Muscle of leg (tissue), 11 donors: ENCODE results near the gene TUBB. TPM values are rescaled to one million over a fixed set of nuclear protein-coding genes. Genes with fewer than 3 reads are reported as not detected.
A peak's percentile ranks its signal among the peaks of the same experiment; 100 is the strongest.

Experiments used
- DNase-seq: peaks from one replicate; pipeline ENCODE4 v3.0.0; 2013
- H3K27ac ChIP-seq: one replicate; pipeline ENCODE4 v1.5.1; 2013; ENCODE audit warnings: mild to moderate bottlenecking, low read length, control low read depth
- H3K27me3 ChIP-seq: one replicate; pipeline ENCODE4 v1.6.1; 2013; ENCODE audit warnings: low read length; ENCODE audit not compliant: control insufficient read depth, insufficient read depth
- H3K36me3 ChIP-seq: one replicate; pipeline ENCODE4 v1.6.1; 2013; ENCODE audit warnings: low read length; ENCODE audit not compliant: control insufficient read depth, insufficient read depth
- H3K4me1 ChIP-seq: one replicate; pipeline ENCODE4 v1.6.1; 2013; ENCODE audit warnings: low read length; ENCODE audit not compliant: control insufficient read depth, insufficient read depth
- H3K4me3 ChIP-seq: one replicate; pipeline ENCODE4 v1.5.1; 2013; ENCODE audit warnings: low read length, control low read depth
- H3K9me3 ChIP-seq: replicated peaks from 2 replicates; pipeline ENCODE4 v1.6.1; 2013; ENCODE audit warnings: low read depth, low read length; ENCODE audit not compliant: control insufficient read depth
- WGBS: methylation state at CpG from one replicate; pipeline ENCODE4 v1.1.5; 2013; ENCODE audit warnings: missing lambda C conversion rate; ENCODE audit not compliant: insufficient coverage; 5-methylcytosine and 5-hydroxymethylcytosine counted together
- polyA plus RNA-seq, 8 donors: library from polyadenylated mRNA; unstranded; fragments of 120-200 nt; gene quantifications; one replicate each; pipeline versions ENCODE4 v1.2.1 to v1.2.3, GENCODE V29; 2013; ENCODE audit warnings: inconsistent platforms in 1 of 8, low replicate concordance in 1 of 8; ENCODE audit not compliant: insufficient read length in 8 of 8, insufficient read depth in 1 of 8
- total RNA-seq: library from RNA; stranded (reverse); fragments of 120-200 nt; gene quantifications from one replicate; pipeline ENCODE4 v1.2.4, GENCODE V29; 2013

Gene TUBB
- total and polyA plus RNA-seq, 9 donors, result 403 to 1,098 (median 965) TPM

DNA sequence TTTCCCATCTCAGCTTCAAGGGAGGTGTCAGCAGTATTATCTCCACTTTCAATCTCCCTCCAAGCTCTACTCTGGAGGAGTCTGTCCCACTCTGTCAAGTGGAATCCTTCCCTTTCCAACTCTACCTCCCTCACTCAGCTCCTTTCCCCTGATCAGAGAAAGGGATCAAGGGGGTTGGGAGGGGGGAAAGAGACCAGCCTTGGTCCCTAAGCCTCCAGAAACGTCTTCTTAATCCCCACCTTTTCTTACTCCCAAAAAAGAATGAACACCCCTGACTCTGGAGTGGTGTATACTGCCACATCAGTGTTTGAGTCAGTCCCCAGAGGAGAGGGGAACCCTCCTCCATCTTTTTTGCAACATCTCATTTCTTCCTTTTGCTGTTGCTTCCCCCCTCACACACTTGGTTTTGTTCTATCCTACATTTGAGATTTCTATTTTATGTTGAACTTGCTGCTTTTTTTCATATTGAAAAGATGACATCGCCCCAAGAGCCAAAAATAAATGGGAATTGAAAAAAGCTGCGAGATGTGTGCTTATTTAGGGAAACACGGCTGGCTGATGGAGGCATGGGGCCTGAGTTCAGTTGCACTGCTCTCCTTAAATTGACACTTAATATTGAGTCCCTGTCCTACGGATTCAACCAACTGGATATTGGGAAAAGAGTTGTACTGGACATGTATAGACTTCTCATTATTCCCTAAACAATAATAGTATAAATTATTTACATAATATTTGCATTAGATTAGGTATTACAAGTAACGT, 4.9 kb downstream of the TUBB start:
- no peaks in the 10 kb centered on the region for H3K27me3 ChIP-seq
- DNase-seq, result no peak
- no CpG with 5 or more reads among the region's 6 CpGs for WGBS
- no peaks in the 10 kb centered on the region for H3K9me3 ChIP-seq
- no peak overlapping the region for H3K27ac ChIP-seq
- H3K4me1 ChIP-seq, result peaks cover 15% of the 10 kb centered on the region
- peaks cover 69% of the 10 kb centered on the region for H3K36me3 ChIP-seq
- no peak overlapping the region for H3K4me3 ChIP-seq

DNA sequence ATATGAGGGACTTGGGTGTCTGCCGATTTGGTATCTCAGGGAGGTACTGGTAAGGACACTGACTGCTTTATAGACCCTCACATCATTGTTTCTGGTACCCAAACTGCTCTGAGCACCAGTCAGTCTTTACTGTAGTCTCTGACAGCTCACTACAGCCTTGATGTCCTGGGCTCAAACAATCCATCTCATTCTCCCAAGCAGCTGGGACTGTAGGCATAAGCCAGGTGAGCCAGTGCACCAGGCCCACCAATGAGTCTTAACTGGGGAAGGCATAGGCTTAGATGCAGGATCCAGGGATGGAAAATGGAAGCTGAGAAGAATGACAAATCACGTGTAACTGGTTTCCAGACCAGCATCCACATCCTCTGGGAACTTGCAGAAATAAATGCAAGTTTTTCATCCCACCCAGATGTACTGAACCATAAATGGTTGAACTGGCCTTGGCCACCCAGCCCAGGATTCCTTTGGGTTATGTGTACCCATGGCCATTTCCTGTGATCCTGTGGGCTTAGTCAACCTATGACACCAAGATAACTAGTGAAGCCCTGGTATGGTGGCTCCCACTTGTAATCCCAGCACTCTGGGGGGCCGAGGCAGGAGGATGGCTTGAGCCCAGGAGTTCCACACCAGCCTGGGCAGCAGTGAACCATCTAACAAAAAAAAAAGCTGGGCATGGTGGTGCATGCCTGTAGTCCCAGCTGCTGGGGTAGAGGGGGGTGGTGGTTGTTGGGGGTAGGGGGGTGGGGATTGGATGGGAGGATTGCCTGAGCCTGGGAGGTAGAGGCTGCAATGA, 5.8 kb downstream of the TUBB start:
- Histone ChIP-seq H3K27ac (no peak overlapping the region), H3K36me3 (peaks cover 77% of the 10 kb centered on the region), H3K27me3 (no peaks in the 10 kb centered on the region), H3K4me3 (no peak overlapping the region), H3K4me1 (peaks cover 18% of the 10 kb centered on the region), H3K9me3 (no peaks in the 10 kb centered on the region)
- DNase-seq, result no peak
- WGBS, result no CpG with 5 or more reads among the region's 3 CpGs

DNA sequence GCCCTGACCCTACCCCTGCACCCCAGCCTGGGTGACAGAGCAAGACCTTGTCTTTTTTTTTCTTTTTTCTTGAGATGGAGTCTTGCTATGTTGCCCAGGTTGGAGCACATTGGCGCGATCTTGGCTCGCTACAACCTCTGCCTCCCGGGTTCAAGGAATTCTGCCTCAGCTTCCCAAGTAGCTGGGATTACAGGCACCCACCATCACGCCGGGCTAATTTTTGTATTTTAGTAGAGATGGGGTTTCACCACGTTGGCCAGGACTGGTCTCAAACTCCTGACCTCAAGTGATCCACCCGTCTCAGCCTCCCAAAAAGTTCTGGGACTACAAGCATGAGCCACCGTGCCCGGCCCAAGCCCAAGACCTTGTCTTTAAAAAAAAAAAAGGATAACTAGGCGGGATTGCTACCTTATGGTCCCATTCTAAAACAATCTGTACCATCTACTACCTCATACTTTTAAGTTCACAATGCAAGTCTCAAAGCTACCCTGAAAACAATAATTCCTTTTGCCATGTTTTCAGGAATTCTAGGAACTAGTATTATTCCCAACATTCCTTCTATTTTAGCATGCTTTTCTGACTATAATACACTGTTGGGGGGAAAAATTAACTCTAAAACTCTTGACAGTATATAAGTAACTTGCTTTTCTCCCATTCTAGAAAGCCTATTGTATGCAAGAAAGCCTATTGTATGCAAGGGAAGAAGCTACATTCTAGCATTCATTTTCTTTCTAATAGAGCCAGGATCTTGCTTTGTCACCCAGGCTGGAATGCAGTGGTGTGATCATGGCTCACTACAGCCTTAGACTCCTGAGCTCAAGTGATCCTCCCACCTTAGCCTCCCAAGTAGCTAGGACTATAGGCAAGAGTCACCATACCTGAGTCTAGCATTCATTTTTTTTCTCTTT, 6.6 kb downstream of the TUBB start:
- no peak overlapping the region for H3K27ac ChIP-seq
- no peaks in the 10 kb centered on the region for H3K27me3 ChIP-seq
- peaks cover 18% of the 10 kb centered on the region for H3K4me1 ChIP-seq
- WGBS, result no CpG with 5 or more reads among the region's 11 CpGs
- no peak for DNase-seq
- peaks cover 80% of the 10 kb centered on the region for H3K36me3 ChIP-seq
- H3K9me3 ChIP-seq, result no peaks in the 10 kb centered on the region
- H3K4me3 ChIP-seq, result no peak overlapping the region

DNA sequence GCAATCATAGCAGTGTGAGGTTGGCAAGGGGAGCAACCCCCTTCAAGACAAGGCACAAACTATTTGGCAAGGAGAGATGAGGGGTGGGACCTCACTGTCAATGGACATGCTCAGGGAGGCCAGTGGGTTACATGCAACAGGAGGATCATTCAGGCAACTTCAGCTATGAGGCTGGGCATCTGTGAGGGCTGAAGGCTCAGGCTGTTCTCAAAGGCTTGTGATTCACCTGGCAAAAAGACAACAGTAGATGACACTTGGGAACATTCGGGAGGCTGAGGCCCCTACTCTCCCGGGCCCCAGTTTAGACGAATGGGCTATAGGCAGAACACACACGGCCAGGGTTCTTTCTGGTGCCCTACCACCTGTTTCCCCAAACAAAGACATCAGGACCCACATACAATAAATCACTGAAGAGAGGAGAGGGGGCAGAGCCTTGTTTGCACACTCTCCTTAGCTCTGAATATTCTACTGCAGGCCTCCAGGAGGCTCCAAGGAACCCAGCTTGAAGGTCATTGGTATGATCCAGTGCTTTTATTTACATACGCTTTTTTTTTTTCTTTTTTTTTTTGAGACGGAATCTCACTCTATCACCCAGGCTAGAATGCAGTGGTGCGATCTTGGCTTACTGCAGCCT, 7.9 kb downstream of the TUBB start:
- peaks cover 79% of the 10 kb centered on the region for H3K36me3 ChIP-seq
- no peak for DNase-seq
- no peaks in the 10 kb centered on the region for H3K27me3 ChIP-seq
- no peak overlapping the region for H3K4me3 ChIP-seq
- H3K9me3 ChIP-seq, result no peaks in the 10 kb centered on the region
- H3K4me1 ChIP-seq, result peaks cover 12% of the 10 kb centered on the region
- 83% methylated on average over 1 of the region's 7 CpGs for WGBS
- no peak overlapping the region for H3K27ac ChIP-seq

DNA sequence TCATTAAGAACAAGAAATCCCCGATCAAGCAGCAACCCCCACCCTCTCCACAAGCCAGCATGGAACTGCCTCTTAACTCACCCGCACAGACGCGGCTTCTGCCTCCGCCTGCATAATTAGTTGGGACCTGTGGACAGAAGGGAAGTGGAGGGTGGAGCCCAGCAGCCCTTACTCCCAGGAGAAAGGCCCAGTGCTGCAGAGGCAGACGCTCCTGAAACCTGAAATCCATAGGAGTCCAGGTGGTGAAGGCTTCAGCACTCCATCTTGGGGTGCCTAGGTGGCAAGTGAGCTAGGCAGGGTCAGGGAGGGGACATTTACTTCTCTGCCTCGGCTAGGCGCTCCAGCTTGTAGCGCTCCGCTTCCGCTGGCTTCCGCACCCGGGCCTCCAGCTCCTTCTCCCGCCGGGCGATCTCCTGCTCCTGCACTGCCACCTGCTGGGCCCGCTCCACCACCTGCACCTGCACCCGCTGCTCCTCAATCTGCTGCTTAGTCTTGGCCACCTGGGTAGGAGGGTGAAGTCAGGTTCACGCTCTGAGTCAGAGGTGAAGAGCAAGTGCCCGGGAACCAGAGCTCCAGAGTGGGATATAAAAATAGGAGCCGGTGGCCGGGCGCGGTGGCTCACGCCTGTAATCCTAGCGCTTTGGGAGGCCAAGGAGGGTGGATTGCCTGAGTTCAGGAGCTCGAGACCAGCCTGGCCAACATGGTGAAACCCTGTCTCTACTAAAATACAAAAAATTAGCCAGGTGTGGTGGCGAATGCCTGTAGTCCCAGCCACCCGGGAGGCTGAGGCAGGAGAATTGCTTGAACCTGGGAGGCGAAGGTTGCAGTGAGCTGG, 10.7 kb downstream of the TUBB start:
- Histone ChIP-seq H3K4me1 (peaks cover 6% of the 10 kb centered on the region), H3K27me3 (no peaks in the 10 kb centered on the region), H3K36me3 (peaks cover 74% of the 10 kb centered on the region), H3K9me3 (no peaks in the 10 kb centered on the region), H3K4me3 (no peak overlapping the region), H3K27ac (peak overlapping the region; percentile 7)
- DNase-seq, result peak; percentile 59
- 9% methylated on average over 3 of the region's 30 CpGs for WGBS

DNA sequence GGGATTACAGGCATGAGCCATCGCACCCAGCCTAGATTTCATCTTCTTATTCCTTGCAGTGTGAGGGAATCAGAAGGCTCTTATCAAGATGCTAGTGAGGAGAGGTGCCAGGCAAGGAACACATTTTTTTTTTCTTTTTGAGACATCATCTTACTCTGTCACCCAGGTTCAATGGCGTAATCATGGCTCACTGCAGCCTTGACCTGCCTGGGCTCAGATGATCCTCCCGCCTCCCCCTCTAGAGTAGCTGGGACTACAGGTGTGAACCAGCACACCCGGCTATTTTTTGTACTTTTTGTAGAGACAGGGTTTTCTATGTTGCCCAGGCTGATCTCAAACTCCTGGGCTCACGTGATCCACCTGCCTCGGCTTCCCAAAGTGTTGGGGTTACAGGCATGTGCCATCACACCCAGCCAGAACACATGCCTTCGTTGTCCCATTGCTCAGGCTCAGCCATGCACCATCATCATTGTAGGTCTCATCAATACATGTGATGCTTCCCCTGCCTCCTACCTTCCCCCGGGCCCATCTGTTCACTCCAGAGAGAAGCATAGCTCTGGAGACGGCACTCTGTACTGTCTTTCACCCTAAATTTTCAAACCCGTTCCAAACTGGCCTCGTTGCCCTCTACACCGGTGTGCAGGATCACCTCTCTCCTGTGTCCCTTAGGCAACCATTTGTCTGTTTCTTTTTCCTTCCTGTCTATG, 12.2 kb downstream of the TUBB start:
- Histone ChIP-seq H3K27ac (no peak overlapping the region), H3K36me3 (peaks cover 79% of the 10 kb centered on the region), H3K27me3 (no peaks in the 10 kb centered on the region), H3K4me1 (peaks cover 5% of the 10 kb centered on the region), H3K9me3 (no peaks in the 10 kb centered on the region), H3K4me3 (no peak overlapping the region)
- no peak for DNase-seq
- 92% methylated on average over 9 of the region's 12 CpGs for WGBS

DNA sequence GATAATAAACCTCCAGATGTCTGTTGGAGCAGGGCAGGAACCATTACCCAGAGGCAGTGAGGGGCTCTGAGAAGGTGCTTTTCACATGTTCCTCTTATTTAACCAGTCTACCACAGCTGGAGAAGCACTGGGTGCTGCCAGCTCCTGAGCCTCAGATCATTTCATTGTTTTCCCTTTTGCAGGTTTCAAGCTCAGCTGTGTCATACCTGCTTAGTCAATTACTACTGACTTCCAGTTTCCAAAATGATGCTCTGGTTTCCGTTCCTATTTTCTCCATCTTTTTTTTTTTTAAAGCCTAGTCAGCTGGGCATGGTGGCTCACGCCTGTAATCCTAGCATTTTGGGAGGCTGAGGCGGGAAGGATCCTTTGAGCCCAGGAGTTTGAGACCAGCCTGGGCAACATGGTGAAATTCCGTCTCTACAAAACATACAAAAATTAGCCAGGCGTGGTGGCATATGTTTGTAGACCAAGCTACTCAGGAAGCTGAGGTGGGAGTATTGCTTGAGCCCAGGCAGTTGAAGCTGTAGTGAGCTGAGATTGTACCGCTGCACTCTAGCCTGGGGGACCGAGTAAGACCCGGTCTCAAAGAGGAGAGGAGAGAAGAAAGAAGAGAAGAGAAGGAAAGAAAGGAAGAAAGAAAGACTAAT, 15.6 kb downstream of the TUBB start:
- H3K9me3 ChIP-seq, result no peaks in the 10 kb centered on the region
- H3K4me3 ChIP-seq, result no peak overlapping the region
- peaks cover 82% of the 10 kb centered on the region for H3K36me3 ChIP-seq
- H3K4me1 ChIP-seq, result peaks cover 3% of the 10 kb centered on the region
- no peaks in the 10 kb centered on the region for H3K27me3 ChIP-seq
- no peak overlapping the region for H3K27ac ChIP-seq
- no peak for DNase-seq
- 86% methylated on average over 5 of the region's 8 CpGs for WGBS

DNA sequence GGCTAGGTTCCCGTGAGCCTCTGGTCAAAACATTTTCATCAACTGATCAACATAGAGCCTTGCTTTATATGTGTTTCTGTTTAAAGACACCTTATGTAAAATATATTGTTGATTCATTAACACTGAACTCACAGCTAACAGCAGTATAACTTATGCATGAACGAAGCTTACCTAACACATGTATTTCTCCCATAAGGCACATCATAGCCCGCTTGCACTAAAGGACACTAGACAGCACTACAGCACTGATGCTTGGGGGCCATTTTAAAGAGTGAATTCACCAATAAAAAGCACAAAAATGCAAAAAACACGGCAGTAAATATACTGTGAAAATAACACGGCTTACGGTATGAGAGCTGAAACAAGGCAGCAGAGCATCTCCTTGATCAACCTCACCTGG, 18.4 kb downstream of the TUBB start:
- peaks cover 67% of the 10 kb centered on the region for H3K36me3 ChIP-seq
- WGBS, result 94% methylated on average over 2 of the region's 6 CpGs

More for the DNA sequence above, 18.4 kb downstream of the TUBB start:
- Histone ChIP-seq H3K4me3 (no peak overlapping the region), H3K27ac (no peak overlapping the region), H3K27me3 (no peaks in the 10 kb centered on the region), H3K4me1 (peaks cover 23% of the 10 kb centered on the region), H3K9me3 (no peaks in the 10 kb centered on the region)
- DNase-seq, result no peak
